A673 (cell line): ENCODE data around the gene DENND4C.

Source experiments
- CTCF ChIP-seq: fragments of 300-800, 200-600 bp; sonication (generic); conservative IDR thresholded peaks from 2 replicates; pipeline ENCODE4 v1.5.1; 2017; ENCODE audit warnings: low read depth, mild to moderate bottlenecking, antibody characterized with exemption, low read length, moderate library complexity, mixed read lengths
- EZH2 ChIP-seq: fragments of 200-600 bp; sonication (generic); IDR thresholded peaks from 2 replicates; pipeline ENCODE4 v1.6.1; 2017; ENCODE audit warnings: borderline replicate concordance, low read depth, mild to moderate bottlenecking, mixed read lengths, antibody characterized with exemption, low read length; ENCODE audit not compliant: poor library complexity, severe bottlenecking

- TF ChIP-seq CTCF, result no peak
- TF ChIP-seq EZH2, result no peak
Observed at GRCh38 chr9:19306568-19306967, 76.1 kb downstream of the DENND4C start.
